SU-DHL-6 (cell line): Measurements from ENCODE around the gene RAD9B.
"Not testable (repeated sequence)": the region's sequence is repeated elsewhere in the genome, so short reads cannot be mapped to it uniquely, and the experiment has no call there.

Experiments
- H2AFZ ChIP-seq: fragments of 200-600 bp; sonication (generic); 2 replicates; pipeline ENCODE4 v1.6.1; 2014; ENCODE audit warnings: low read depth, mild to moderate bottlenecking, moderate library complexity, mixed read lengths, antibody characterized with exemption, low read length; ENCODE audit not compliant: severe bottlenecking
- H3F3A ChIP-seq: fragments of 200-600 bp; shearing (Covaris generic); 2 replicates; pipeline ENCODE4 v1.6.0; 2016; ENCODE audit warnings: antibody characterized with exemption, mild to moderate bottlenecking; ENCODE audit not compliant: insufficient read depth
- H3K27ac ChIP-seq: fragments of 200-600 bp; sonication (generic); 2 replicates; pipeline ENCODE4 v1.5.1; 2016; ENCODE audit warnings: low read depth, mild to moderate bottlenecking, low read length, moderate library complexity, mixed read lengths
- H3K27me3 ChIP-seq: fragments of 200-600 bp; sonication (generic), shearing (Covaris generic); 2 replicates; pipeline ENCODE4 v1.6.0; 2014; ENCODE audit warnings: mild to moderate bottlenecking, low read length
- H3K36me3 ChIP-seq: fragments of 200-600 bp; sonication (generic); 2 replicates; pipeline ENCODE4 v1.6.1; 2014; ENCODE audit warnings: mild to moderate bottlenecking, low read length, mixed read lengths
- H3K4me2 ChIP-seq: fragments of 300-600, 200-600 bp; shearing (Covaris generic), sonication (generic); 2 replicates; pipeline ENCODE4 v1.6.0; 2014; ENCODE audit warnings: low read length, low read depth, mild to moderate bottlenecking; ENCODE audit not compliant: poor library complexity, severe bottlenecking
- H3K4me3 ChIP-seq: fragments of 200-600 bp; sonication (generic); 2 replicates; pipeline ENCODE4 v1.5.1; 2014; ENCODE audit warnings: antibody characterized with exemption, low read length, mild to moderate bottlenecking, mixed read lengths; ENCODE audit not compliant: insufficient read depth, poor library complexity, severe bottlenecking
- H3K79me2 ChIP-seq: fragments of 200-600 bp; sonication (generic); 2 replicates; pipeline ENCODE4 v1.6.1; 2014; ENCODE audit warnings: mild to moderate bottlenecking, low read length, moderate library complexity; ENCODE audit not compliant: insufficient read depth
- H3K9ac ChIP-seq: fragments of 200-600 bp; sonication (generic); 2 replicates; pipeline ENCODE4 v1.7.0; 2014; ENCODE audit warnings: mild to moderate bottlenecking, low read length
- H3K9me2 ChIP-seq: fragments of 200-600 bp; sonication (generic); replicated peaks from 2 replicates; pipeline ENCODE4 v1.6.1; 2014; ENCODE audit warnings: low read length; ENCODE audit not compliant: insufficient read depth
- H3K9me3 ChIP-seq: fragments of 200-600 bp; sonication (generic); 2 replicates; pipeline ENCODE4 v1.6.1; 2014; ENCODE audit warnings: low read length, mixed read lengths; ENCODE audit not compliant: insufficient read depth
- H4K20me1 ChIP-seq: fragments of 200-600 bp; sonication (generic); 2 replicates; pipeline ENCODE4 v1.6.1; 2014; ENCODE audit warnings: low read depth, mild to moderate bottlenecking, antibody characterized with exemption, low read length, moderate library complexity, mixed read lengths
- EZH2phosphoT487 ChIP-seq: fragments of 200-600 bp; sonication (generic), shearing (Covaris generic); conservative IDR thresholded peaks from 2 replicates; pipeline ENCODE4 v1.6.1; 2018; ENCODE audit warnings: mild to moderate bottlenecking, antibody characterized with exemption, low read length, moderate library complexity, mixed read lengths
- TF ChIP-seq, protein P1 (sequence below): fragments of 200-600 bp; sonication (generic); IDR thresholded peaks from one replicate; pipeline ENCODE4 v1.5.1; 2017; ENCODE audit warnings: antibody characterized with exemption, mild to moderate bottlenecking, low read length, moderate library complexity; ENCODE audit not compliant: insufficient read depth, poor library complexity, severe bottlenecking

The RAD9B gene

DNA sequence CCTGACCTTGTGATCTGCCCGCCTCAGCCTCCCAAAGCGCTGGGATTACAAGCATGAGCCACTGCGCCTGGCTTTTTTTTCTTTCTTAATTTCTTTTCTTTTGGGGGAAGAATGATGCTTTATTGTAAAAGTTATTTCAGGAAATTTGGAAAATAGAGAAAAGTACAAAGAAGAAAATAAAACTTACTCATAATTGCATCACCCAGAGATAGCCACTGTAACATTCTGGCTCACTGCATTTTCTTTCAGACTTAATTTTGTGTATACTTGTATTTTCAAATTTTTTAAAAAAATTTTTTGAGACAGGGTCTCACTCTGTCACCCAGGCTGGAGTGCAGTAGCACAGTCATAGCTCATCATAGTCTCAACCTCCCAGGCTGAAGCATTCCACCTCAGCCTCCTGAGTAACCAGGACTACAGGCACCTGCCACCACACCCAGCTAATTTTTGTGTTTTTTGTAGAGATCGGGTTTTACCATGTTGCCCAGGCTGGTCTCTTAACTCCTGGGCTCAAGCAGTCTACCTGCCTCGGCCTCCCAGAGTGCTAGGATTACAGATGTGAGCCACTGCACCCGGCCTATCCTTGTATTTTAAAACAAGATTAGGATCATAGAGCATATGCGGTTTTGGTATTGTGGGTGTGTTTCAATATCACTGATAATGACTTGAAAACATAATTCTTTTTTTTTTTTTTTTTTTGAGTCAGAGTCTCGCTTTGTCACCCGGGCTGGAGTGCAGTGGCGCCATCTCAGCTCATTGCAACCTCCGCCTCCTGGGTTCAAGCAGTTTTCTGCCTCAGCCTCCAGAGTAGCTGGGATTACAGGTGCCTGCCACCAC lies 19.0 kb downstream of the RAD9B start:
- not testable (repeated sequence) for H2AFZ ChIP-seq, H3K9ac ChIP-seq, H3K36me3 ChIP-seq, H3F3A ChIP-seq, H3K79me2 ChIP-seq, H3K4me3 ChIP-seq, H3K27ac ChIP-seq, H3K9me2 ChIP-seq, H3K9me3 ChIP-seq, H3K27me3 ChIP-seq, H3K4me2 ChIP-seq, H4K20me1 ChIP-seq

DNA sequence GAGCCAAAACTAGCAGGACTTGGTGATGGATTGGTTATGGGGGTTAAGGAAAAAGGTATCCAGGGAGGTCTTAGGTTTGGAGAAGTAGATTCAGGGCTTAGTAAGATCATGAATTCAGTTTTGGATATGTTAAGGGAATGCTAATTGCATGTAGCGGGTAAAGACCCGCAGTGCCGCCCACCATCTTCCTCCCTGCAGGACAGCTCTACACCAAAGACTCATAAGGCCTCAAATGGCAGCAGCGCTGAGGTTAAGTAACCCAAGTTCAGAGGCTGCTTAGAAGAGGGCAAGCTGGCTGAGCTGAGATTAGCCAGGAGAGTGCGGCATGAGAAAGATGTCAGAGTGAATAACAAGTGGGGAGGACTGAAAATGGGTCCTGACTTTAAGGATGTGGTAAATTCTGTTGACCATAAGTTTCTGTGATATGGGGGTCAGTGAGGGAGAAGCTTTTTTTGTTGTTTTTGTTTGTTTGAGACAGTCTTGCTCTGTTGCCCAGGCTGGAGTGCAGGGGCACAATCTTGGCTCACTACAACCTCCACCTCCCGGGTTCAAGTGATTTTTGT lies 26.2 kb downstream of the RAD9B start:
- TF ChIP-seq EZH2phosphoT487 = no peak
- TF ChIP-seq, protein P1, sequence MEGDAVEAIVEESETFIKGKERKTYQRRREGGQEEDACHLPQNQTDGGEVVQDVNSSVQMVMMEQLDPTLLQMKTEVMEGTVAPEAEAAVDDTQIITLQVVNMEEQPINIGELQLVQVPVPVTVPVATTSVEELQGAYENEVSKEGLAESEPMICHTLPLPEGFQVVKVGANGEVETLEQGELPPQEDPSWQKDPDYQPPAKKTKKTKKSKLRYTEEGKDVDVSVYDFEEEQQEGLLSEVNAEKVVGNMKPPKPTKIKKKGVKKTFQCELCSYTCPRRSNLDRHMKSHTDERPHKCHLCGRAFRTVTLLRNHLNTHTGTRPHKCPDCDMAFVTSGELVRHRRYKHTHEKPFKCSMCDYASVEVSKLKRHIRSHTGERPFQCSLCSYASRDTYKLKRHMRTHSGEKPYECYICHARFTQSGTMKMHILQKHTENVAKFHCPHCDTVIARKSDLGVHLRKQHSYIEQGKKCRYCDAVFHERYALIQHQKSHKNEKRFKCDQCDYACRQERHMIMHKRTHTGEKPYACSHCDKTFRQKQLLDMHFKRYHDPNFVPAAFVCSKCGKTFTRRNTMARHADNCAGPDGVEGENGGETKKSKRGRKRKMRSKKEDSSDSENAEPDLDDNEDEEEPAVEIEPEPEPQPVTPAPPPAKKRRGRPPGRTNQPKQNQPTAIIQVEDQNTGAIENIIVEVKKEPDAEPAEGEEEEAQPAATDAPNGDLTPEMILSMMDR = no peak
- Histone ChIP-seq H3K4me3 (no peak overlapping the region), H3K9me2 (no peaks in the 10 kb centered on the region), H3F3A (0 out of 2 replicates have a peak, but pooled peaks cover 2% of the 10 kb centered on the region), H3K9me3 (no peaks in the 10 kb centered on the region), H3K27me3 (no peaks in the 10 kb centered on the region), H2AFZ (no peak overlapping the region), H3K4me2 (no peak overlapping the region), H4K20me1 (no peaks in the 10 kb centered on the region), H3K27ac (no peak overlapping the region), H3K79me2 (no peaks in the 10 kb centered on the region), H3K9ac (no peak overlapping the region), H3K36me3 (no peaks in the 10 kb centered on the region; the same call in 1 of the 2 replicates)

DNA sequence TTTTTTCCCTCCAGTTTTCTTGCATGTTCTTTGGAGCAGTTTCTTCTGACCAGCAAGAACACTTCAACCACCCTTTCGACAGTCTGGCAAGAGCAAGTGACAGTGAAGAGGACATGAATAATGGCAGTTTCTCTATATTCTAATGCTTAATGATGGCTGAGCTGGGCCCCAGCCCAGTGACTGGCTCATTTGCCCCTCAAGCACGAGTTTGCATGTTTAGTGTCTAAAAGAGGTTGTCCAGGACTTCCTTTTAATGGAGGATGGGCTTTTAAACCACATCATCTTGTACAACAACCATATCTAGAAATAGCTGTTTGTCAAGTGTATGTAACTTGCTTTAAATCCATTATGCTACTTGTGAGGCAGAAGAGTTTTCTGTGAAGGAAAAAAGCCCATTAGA lies 28.4 kb downstream of the RAD9B start:
- Histone ChIP-seq H3K9me2 (no peaks in the 10 kb centered on the region), H3K36me3 (no peaks in the 10 kb centered on the region; the same call in 1 of the 2 replicates), H3K4me3 (no peak overlapping the region)

More for the DNA sequence above, 28.4 kb downstream of the RAD9B start:
- TF ChIP-seq, protein P1 = no peak
- TF ChIP-seq EZH2phosphoT487 = no peak
- H3K79me2 ChIP-seq = no peaks in the 10 kb centered on the region
- H3K9ac ChIP-seq = no peak overlapping the region
- H3K4me2 ChIP-seq = no peak overlapping the region
- H4K20me1 ChIP-seq = no peaks in the 10 kb centered on the region
- H3K27me3 ChIP-seq = no peaks in the 10 kb centered on the region
- H3K27ac ChIP-seq = no peak overlapping the region
- H2AFZ ChIP-seq = no peak overlapping the region
- no peaks in the 10 kb centered on the region for H3K9me3 ChIP-seq
- H3F3A ChIP-seq = 0 out of 2 replicates have a peak, but pooled peaks cover 2% of the 10 kb centered on the region
